IMR-90 (cell line): Measurements from ENCODE around the gene CCR5AS.

Experiments
- ATAC-seq: fragments of 200-7000 bp; cut with Tn5 transposase; 2 replicates; pipeline ENCODE4 v1.9.1; 2020; ENCODE audit warnings: low read depth, mild to moderate bottlenecking, moderate library complexity
- BruUV-seq: library from RNA; stranded (reverse); fragments of 400-500 nt; replicated peaks from 2 replicates; lab custom pipeline; 2021; lab: Mats Ljungman, UMichigan
- CTCF ChIA-PET: fragments of 300-600 bp; formaldehyde crosslinking; extraction: SDS; loops from one replicate; lab custom pipeline; 2021; ENCODE audit warnings: antibody characterized with exemption; lab: Yijun Ruan, JAX
- POLR2A ChIA-PET: fragments of 300-600 bp; sonication (Branson Sonifier 250); formaldehyde crosslinking; loops from one replicate; lab custom pipeline; 2022; ENCODE audit warnings: antibody characterized with exemption; ENCODE audit not compliant: unreplicated experiment; lab: Charles Lee
- DNase-seq: peaks from one replicate; pipeline ENCODE4 v3.0.0; 2013
- H2AFZ ChIP-seq: replicated peaks from 2 replicates; pipeline ENCODE3; 2013; ENCODE audit warnings: low read length, mild to moderate bottlenecking; ENCODE audit not compliant: poor library complexity
- H2AK5ac ChIP-seq: 2 replicates; pipeline ENCODE4 v1.6.1; 2013; ENCODE audit warnings: low read depth, low read length, inconsistent platforms
- H2AK9ac ChIP-seq: replicated peaks from 2 replicates; pipeline ENCODE3; 2013; ENCODE audit warnings: mild to moderate bottlenecking, low read depth, low read length, moderate library complexity; ENCODE audit not compliant: poor library complexity
- H2BK120ac ChIP-seq: 2 replicates; pipeline ENCODE4 v1.6.1; 2013; ENCODE audit warnings: low read depth, low read length, inconsistent platforms
- H2BK15ac ChIP-seq: 3 replicates; pipeline ENCODE4 v1.6.1; 2013; ENCODE audit warnings: low read depth, low read length, inconsistent platforms
- H2BK20ac ChIP-seq: 2 replicates; pipeline ENCODE4 v1.6.1; 2013; ENCODE audit warnings: low read depth, mild to moderate bottlenecking, inconsistent platforms, low read length, moderate library complexity
- H2BK5ac ChIP-seq: 2 replicates; pipeline ENCODE4 v1.6.1; 2013; ENCODE audit warnings: mild to moderate bottlenecking, low read depth, low read length, inconsistent platforms; ENCODE audit not compliant: poor library complexity, severe bottlenecking
- H3K14ac ChIP-seq: replicated peaks from 2 replicates; pipeline ENCODE4 v1.6.1; 2013; ENCODE audit warnings: low read depth, low read length, inconsistent platforms
- H3K18ac ChIP-seq: 2 replicates; pipeline ENCODE4 v1.6.1; 2013; ENCODE audit warnings: low read depth, low read length, control low read depth
- H3K23ac ChIP-seq: 2 replicates; pipeline ENCODE4 v1.6.1; 2013; ENCODE audit warnings: low read depth, low read length, inconsistent platforms
- H3K27ac ChIP-seq: 2 replicates; pipeline ENCODE4 v1.5.1; 2013; ENCODE audit warnings: mild to moderate bottlenecking, control low read depth, low read length; ENCODE audit not compliant: insufficient read depth
- H3K27me3 ChIP-seq: 2 replicates; pipeline ENCODE4 v1.6.1; 2013; ENCODE audit warnings: low read length; ENCODE audit not compliant: control insufficient read depth, insufficient read depth
- H3K36me3 ChIP-seq: 2 replicates; pipeline ENCODE4 v1.6.1; 2013; ENCODE audit warnings: low read length, mixed read lengths; ENCODE audit not compliant: control insufficient read depth, insufficient read depth
- H3K4ac ChIP-seq: 2 replicates; pipeline ENCODE4 v1.6.1; 2013; ENCODE audit warnings: low read depth, low read length, inconsistent platforms
- H3K4me1 ChIP-seq: 2 replicates; pipeline ENCODE4 v1.6.1; 2013; ENCODE audit warnings: low read length, mixed read lengths; ENCODE audit not compliant: control insufficient read depth, insufficient read depth
- H3K4me2 ChIP-seq: 2 replicates; pipeline ENCODE4 v1.6.1; 2013; ENCODE audit warnings: low read depth, mild to moderate bottlenecking, control low read depth, low read length, moderate library complexity
- H3K4me3 ChIP-seq: 2 replicates; pipeline ENCODE4 v1.5.1; 2013; ENCODE audit warnings: low read depth, mild to moderate bottlenecking, control low read depth, low read length, moderate library complexity; ENCODE audit not compliant: insufficient read depth
- H3K56ac ChIP-seq: 2 replicates; pipeline ENCODE4 v1.6.1; 2013; ENCODE audit warnings: low read length, inconsistent platforms; ENCODE audit not compliant: insufficient read depth; ENCODE audit errors: extremely low read depth
- H3K79me1 ChIP-seq, 2 experiments: 2 replicates each; pipeline ENCODE4 v1.6.1; 2013; ENCODE audit warnings: low read length in 2 of 2, inconsistent platforms in 1 of 2, low read depth in 1 of 2
- H3K9ac ChIP-seq: 2 replicates; pipeline ENCODE4 v1.6.1; 2013; ENCODE audit warnings: low read depth, low read length, control low read depth
- H3K9me1 ChIP-seq: 2 replicates; pipeline ENCODE4 v1.6.1; 2013; ENCODE audit warnings: low read length, inconsistent platforms; ENCODE audit not compliant: insufficient read depth
- H3K9me3 ChIP-seq: 2 replicates; pipeline ENCODE4 v1.6.1; 2013; ENCODE audit warnings: low read length; ENCODE audit not compliant: control insufficient read depth, insufficient read depth
- H4K20me1 ChIP-seq: 2 replicates; pipeline ENCODE4 v1.6.1; 2013; ENCODE audit warnings: low read length, inconsistent platforms; ENCODE audit not compliant: insufficient read depth
- H4K5ac ChIP-seq: 2 replicates; pipeline ENCODE4 v1.6.1; 2013; ENCODE audit warnings: mild to moderate bottlenecking, low read depth, low read length, control low read depth
- H4K8ac ChIP-seq, 2 experiments: 2 replicates each; pipeline ENCODE4 v1.6.1; 2013; ENCODE audit warnings: low read depth in 2 of 2, low read length in 2 of 2, control low read depth in 1 of 2, inconsistent platforms in 1 of 2
- H4K91ac ChIP-seq: 2 replicates; pipeline ENCODE4 v1.6.1; 2013; ENCODE audit warnings: low read depth, low read length, inconsistent platforms; ENCODE audit not compliant: insufficient read depth
- CEBPB ChIP-seq: IDR thresholded peaks from 2 replicates; pipeline ENCODE4 v1.6.1; 2012; ENCODE audit warnings: low read depth, low read length, improper control_type of control experiment
- CHD1 ChIP-seq: IDR thresholded peaks from 2 replicates; pipeline ENCODE4 v1.6.1; 2012; ENCODE audit warnings: low read depth, low read length, improper control_type of control experiment
- CTCF ChIP-seq: conservative IDR thresholded peaks from 2 replicates; pipeline ENCODE4 v1.5.1; 2012; ENCODE audit warnings: mild to moderate bottlenecking, low read depth, low read length, improper control_type of control experiment
- FOS ChIP-seq: fragments of 150-350 bp; IDR thresholded peaks from 2 replicates; pipeline ENCODE4 v1.6.1; 2016; ENCODE audit warnings: low read depth, low read length
- MAFK ChIP-seq: IDR thresholded peaks from 2 replicates; pipeline ENCODE4 v1.6.1; 2012; ENCODE audit warnings: low read depth, low read length, improper control_type of control experiment
- MAZ ChIP-seq: IDR thresholded peaks from 2 replicates; pipeline ENCODE4 v1.6.1; 2012; ENCODE audit warnings: low read depth, mild to moderate bottlenecking, low read length, improper control_type of control experiment, moderate library complexity, borderline replicate concordance
- RCOR1 ChIP-seq: IDR thresholded peaks from 2 replicates; pipeline ENCODE4 v1.6.1; 2012; ENCODE audit warnings: mild to moderate bottlenecking, low read length, improper control_type of control experiment; ENCODE audit not compliant: insufficient replicate concordance
- WGBS, 2 experiments: methylation state at CpG; one replicate each; pipeline versions ENCODE4 v1.1.5 to v1.1.7; 2013; ENCODE audit warnings: missing lambda C conversion rate in 2 of 2; ENCODE audit not compliant: insufficient read length in 1 of 2; ENCODE audit errors: extremely low coverage in 2 of 2; 5-methylcytosine and 5-hydroxymethylcytosine counted together
- dilution Hi-C: fragments of 300-500 bp; cut with HindIII; formaldehyde crosslinking; loops from one replicate; pipeline ENCODE4 v1.14.3; 2018; ENCODE audit warnings: low sequenced_read_pairs; ENCODE audit not compliant: unreplicated experiment
- in situ Hi-C: fragments of 300-500 bp; cut with MboI; formaldehyde crosslinking; loops from 3 replicates; pipeline ENCODE4 v1.14.3; 2019; ENCODE audit warnings: low sequenced_read_pairs, inconsistent platforms, mixed read lengths
- intact Hi-C: fragments of 100-400 bp; cut with micrococcal nuclease; formaldehyde crosslinking; loops from 2 replicates; pipeline ENCODE4 v1.10.0; 2022

Gene CCR5AS

GRCh38 chr3:46365041-46365440 lies 41.8 kb downstream of the CCR5AS start:
- CTCF ChIA-PET = no interaction called here
- Histone ChIP-seq H2AFZ (no peak overlapping the region), H2AK5ac (no peak overlapping the region), H3K9ac (no peak overlapping the region), H4K5ac (no peak overlapping the region), H3K36me3 (no peaks in the 10 kb centered on the region), H3K14ac (no peak overlapping the region), H2BK5ac (no peak overlapping the region), H3K56ac (no peak overlapping the region), H2BK120ac (no peak overlapping the region), H3K4ac (no peak overlapping the region), H3K79me1 (no peaks in the 10 kb centered on the region), H4K91ac (no peak overlapping the region), H3K23ac (no peak overlapping the region), H2BK20ac (no peak overlapping the region), H2AK9ac (no peak overlapping the region), H3K4me2 (no peak overlapping the region), H3K9me1 (no peaks in the 10 kb centered on the region), H4K8ac (no peak overlapping the region), H3K18ac (no peak overlapping the region), H4K20me1 (no peaks in the 10 kb centered on the region), H3K27ac (no peak overlapping the region), H3K27me3 (peaks cover 44% of the 10 kb centered on the region), H3K4me1 (no peaks in the 10 kb centered on the region), H3K4me3 (no peak overlapping the region), H3K9me3 (no peaks in the 10 kb centered on the region), H2BK15ac (no peak overlapping the region)
- intact Hi-C loops (no loop called here), dilution Hi-C loops (no loop called here), in situ Hi-C loops (no loop called here)
- DNase-seq (no peak), ATAC-seq (no peak)
- no peak for TF ChIP-seq CEBPB
- TF ChIP-seq RCOR1 = no peak
- TF ChIP-seq CTCF = no peak
- no peak for TF ChIP-seq MAZ
- TF ChIP-seq CHD1 = no peak
- no peak for TF ChIP-seq FOS
- TF ChIP-seq MAFK = no peak
- no TSS peak for BruUV-seq
- POLR2A ChIA-PET = no interaction called here
- WGBS, 2 experiments = no CpG with 5 or more reads among the region's 4 CpGs
